Astrocyte (in vitro differentiated cells and primary cell): ENCODE measurements around the gene TM2D1.

ENCODE experiments used
- EZH2 ChIP-seq: IDR thresholded peaks from 2 replicates; pipeline ENCODE4 v1.6.1; 2012; ENCODE audit warnings: mild to moderate bottlenecking, low read length, inconsistent platforms; ENCODE audit not compliant: insufficient read depth
- TF ChIP-seq, protein P1 (sequence below): IDR thresholded peaks from 2 replicates; pipeline ENCODE4 v1.5.1; 2011; ENCODE audit warnings: low read depth, mild to moderate bottlenecking, inconsistent platforms, low read length, moderate library complexity; ENCODE audit not compliant: insufficient read depth

DNA sequence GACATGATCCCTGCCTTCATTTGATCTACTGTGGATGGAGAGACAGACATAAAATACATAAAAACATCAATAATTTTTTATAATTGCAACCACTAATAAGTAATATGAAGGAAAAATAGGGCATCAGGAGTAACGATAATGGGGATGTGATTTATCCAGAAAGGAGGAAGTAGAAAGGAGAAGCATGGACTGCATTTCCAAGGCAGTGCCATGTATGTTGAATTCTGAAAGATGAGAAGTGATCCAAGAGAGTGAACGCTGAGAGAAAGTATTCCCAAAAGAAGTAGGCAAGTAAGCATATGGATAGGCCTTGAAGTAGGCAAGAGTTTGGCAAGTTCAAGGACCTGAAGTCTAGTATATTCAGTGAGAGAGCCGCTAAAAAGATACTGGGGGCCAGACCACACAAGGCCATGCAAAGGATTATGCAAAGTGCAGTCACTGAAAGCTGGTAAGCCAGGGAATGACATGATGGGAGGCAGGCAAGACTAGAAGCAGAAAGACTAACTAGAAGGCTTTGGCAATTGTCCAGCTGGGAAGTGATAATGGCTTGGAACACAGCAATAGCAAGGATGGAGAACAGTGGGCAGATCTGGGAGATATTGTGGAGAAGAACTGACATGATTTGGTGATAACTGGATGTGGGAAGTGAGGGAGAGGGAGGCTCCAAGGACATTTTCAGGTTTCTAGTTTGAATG is 85.9 kb downstream of the TM2D1 start:
- TF ChIP-seq, protein P1, sequence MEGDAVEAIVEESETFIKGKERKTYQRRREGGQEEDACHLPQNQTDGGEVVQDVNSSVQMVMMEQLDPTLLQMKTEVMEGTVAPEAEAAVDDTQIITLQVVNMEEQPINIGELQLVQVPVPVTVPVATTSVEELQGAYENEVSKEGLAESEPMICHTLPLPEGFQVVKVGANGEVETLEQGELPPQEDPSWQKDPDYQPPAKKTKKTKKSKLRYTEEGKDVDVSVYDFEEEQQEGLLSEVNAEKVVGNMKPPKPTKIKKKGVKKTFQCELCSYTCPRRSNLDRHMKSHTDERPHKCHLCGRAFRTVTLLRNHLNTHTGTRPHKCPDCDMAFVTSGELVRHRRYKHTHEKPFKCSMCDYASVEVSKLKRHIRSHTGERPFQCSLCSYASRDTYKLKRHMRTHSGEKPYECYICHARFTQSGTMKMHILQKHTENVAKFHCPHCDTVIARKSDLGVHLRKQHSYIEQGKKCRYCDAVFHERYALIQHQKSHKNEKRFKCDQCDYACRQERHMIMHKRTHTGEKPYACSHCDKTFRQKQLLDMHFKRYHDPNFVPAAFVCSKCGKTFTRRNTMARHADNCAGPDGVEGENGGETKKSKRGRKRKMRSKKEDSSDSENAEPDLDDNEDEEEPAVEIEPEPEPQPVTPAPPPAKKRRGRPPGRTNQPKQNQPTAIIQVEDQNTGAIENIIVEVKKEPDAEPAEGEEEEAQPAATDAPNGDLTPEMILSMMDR, result no peak
- TF ChIP-seq EZH2, result no peak
